Stimulated activated CD8-positive, alpha-beta memory T cell treated with anti-CD3 and anti-CD28 coated beads, Interleukin-7, amount 100 ng/mL, for 1 hour (primary cell): ENCODE data around the gene AKNA.

Source experiments
- DNase-seq, 2 donors: peaks; one replicate each; pipeline ENCODE4 v3.0.0-alpha.2; 2020; ENCODE audit warnings: low read depth in 2 of 2

AKNA gene

DNA sequence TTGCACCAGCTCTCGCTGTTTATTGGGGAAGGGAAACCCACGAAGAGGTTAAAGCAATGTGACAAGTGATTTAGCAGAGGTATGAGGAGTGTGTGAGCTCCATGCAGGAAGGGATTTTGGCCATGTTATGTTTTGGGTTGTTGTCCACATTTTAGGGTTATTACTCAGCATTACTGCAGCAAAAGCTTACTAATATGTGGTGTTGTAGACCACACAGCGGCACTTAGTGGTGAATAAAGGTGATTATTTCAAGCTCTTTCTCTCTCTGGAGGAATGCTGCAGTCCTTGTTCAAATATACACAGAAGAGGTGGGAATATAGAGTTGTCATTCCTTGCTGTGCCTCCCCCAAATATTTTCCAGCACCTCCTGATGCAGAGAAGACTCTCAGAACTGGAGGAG lies 29.7 kb upstream of the AKNA start:
- DNase-seq: no peak

DNA sequence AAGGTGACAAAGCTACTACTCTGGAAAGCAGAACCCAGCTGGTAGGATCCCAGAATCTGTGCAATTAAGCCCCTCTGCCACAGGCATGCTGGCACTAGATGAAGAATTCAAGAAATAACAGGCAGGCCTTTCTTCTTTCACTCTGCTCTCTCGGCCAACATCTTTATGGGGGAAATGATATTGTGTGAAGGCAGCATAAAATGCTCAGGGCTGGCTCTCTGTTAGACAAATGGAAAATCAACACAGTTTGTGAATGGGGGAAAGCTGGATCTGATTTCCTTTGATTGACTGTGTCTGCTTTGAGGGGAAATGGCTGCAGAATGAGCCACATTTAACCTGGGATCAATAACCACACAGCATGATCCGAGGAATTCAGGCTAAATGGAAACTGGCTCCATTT lies 29.1 kb upstream of the AKNA start:
- no peak for DNase-seq

DNA sequence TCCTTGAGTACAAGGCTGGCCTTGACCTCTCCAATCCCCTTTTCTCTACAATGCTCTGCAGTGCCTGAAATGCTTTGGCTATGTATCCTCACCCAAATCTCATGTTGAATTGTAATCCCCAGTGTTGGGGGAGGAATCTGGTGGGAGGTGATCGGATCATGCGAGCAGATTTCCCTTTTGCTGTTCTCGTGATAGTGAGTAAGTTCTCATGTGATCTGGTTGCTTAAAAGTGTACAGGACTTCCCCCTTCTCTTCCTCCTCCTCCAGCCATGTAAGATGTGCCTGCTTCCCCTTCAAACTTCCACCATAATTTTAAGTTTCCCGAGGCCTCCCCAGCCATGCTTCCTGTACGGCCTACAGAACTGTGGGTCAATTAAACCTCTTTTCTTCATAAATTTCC lies 28.5 kb upstream of the AKNA start:
- no peak for DNase-seq

DNA sequence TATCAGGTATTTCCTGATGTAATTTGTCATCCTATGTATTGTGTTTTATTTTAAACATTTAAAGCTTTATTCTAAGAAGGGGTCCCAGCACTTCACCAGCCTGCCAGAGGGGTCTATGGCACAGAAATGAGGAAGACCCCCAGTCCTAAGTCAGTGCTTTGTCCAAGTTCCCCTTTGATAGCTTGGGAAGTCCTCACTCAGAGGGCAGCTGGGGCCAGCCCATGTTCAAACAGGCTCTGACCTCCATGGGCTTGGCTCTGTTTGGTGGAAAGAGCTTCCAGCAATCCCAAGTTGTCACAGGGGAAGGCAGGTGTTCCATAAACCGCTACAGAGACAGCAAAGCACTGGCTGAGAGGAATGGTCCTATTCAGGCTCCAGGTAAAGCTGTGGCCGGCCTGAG lies 26.6 kb upstream of the AKNA start:
- no peak for DNase-seq

GRCh38 chr9:114413861-114414301 lies 26.1 kb upstream of the AKNA start:
- DNase-seq: no peak

DNA sequence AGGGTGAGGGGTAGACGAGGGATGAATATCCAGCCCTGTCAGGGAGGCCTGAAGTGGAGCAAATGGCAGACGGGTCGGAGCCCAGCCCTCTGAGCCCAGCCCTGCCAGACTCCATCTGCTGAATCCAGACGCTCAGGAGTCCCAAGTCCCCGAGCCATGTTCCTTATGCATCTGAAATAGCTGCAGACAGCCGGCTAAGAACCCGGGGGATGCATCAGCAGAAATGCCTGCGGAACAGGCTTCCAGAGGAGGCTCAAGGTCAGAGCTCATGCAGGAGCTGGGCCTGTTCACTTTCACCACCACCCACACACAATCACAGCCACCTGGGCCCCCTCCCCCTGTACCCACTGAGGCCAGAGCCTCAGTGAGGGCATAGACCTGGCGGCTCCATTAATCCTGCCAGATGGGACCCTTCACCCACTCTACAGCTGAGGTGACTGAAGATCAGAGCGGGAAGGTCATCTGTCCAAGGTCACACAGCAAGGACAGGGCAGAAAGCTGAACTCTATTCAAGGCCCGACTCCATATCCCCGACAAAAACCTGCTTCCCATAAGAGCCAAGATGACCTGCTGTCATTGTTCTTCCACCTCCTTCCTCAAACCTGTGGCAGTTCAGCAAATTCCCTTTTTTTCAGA lies 24.4 kb upstream of the AKNA start:
- no peak for DNase-seq

- no peak for DNase-seq
Measured at GRCh38 chr9:114411452-114411851, 23.7 kb upstream of the AKNA start.

DNA sequence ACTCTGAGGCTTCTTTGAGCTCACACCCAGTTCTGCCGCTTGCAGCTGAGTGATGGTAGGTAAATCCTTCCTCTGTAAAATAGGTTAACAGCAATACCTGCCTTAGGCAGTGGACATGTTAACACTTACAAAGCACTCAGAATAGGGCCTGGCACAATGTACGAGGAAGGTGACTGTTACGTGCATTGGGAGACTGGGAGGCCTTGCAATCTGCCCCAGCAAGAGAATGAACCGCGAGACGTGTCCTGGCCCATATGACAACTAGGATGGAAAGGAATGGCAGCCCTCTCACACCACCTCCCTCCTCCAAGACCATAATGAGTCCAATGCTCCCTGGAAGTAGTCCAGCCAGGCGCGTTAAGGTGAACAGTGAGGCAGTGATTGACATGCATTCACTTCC lies 23.1 kb upstream of the AKNA start:
- no peak for DNase-seq

GRCh38 chr9:114409842-114410241 lies 22.1 kb upstream of the AKNA start:
- DNase-seq: no peak

- no peak for DNase-seq
Measured at GRCh38 chr9:114409103-114409780, 21.5 kb upstream of the AKNA start.

DNA sequence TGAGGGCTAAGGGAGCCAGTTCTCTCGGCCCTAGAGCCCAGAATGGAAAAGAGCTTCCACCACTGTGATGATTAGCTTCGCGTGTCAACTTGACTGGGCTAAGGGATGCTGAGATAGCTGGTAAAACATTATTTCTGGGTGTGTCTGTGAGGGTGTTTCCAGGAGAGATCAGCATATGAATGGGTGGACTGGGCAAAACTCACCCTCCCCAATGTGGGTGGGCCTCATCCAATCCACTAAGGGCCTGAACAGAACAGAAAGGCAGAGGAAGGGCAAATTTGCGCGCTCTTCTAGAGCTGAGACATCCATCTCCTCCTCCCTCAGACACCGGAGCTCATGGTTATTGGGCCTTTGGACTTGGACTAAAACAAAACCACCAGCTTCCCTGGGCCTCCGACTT lies 20.9 kb upstream of the AKNA start:
- no peak for DNase-seq

DNA sequence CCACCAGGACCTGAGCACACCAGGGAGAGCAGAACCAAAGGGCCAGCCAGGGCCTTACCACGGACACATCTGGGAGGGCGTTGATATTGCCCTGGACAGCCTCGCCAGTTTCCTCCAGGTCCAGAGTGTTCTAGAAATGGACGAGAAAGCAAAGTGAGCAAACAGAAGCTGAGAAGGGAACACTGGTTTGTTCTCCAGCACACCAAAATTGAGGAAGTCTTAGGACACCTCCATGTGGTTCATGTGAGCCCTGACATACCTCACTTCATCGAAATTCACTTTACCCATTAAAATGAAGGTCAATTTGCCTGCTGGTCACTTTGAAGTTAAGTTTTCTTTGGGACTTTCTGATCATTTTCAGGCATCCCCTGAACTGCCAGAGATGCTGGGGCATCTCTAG lies 20.1 kb upstream of the AKNA start:
- DNase-seq: no peak

- no peak for DNase-seq
Measured at GRCh38 chr9:114406441-114406840, 18.7 kb upstream of the AKNA start.

DNA sequence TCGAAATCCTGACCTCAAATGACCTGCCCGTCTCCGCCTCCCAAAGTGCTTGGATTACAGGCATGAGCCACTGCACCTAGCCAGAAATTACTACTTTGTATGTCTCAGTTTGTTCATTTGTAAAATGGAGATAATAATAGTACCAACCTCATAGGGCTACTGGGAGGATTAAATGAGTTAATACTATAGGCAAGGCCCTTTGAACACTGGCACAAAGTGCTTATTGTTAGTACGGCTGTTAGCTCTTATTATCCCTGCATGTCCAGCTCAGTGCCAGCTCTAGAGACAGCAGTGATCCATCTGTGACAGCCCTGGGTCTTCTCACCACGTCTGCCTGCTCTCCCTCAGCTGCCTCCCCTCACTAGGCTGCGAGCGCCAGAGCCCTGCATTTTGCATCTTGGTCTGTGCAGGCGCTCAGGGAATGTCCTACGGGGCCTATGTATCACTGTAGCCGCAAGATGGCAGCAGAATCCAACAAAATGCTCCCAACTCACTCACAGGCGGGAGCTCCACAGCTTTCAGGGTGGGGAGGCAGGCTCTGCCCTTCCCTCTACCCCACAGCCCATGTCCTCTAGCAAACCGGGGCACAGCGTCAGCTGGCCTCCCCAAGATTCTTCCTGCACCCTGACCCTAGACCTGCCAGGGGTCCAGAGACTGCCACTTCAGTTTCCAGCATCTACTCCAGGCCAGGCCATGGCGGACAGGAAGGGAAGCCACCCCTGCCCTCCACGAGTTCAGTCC lies 17.7 kb upstream of the AKNA start:
- DNase-seq: peak; percentile 40 to 54

- DNase-seq: no peak
Measured at GRCh38 chr9:114404531-114404930, 16.7 kb upstream of the AKNA start.

DNA sequence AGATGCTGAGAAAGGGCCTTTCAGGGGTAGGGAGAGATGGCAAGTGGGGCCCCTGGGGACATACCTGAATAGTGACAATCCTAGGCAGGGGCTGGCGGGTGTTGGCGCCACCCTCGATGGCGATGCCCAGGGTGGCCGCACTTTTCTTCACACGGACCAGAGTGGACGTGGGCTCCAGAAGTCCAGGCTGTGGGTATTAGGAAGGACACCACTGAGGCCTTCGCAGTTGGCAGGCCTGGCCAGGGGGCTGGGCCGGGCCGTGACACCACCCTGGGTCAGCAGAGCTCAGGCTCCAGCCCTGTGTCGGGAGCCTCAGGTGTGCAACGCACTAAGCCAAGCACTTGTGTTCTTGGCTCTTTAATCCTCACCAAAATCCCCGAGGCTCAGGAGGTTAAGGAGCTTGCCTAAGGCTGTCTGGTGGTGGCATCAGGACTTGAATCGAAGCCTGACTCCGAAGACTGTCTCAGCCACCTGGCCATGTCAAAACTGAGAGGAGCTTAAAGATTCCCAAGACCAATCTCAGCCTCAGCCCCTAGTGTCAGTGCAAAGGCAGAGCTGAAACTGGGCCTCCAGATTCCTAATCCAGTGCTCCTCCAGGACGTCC lies 15.5 kb upstream of the AKNA start:
- DNase-seq: no peak

DNA sequence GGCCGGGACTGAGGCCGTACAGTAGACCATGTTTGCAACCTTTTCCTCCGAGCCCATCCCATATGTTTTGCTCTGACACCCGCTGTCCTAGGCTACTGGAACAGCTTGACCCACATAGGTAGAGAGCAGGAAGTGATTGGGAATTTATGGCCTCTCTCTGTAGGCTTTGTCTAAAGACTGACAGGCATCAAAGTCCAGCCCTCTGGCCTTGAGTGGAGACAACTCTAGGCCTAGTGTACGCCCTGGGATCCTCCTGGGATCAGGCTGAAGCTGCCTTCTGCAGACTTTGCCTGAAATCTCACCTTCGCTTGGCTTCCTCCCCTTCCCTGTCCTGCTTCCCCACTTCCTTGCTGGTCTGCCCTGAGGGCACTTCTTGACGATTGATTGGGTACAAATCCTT lies 13.6 kb upstream of the AKNA start:
- DNase-seq: no peak

- no peak for DNase-seq
Measured at GRCh38 chr9:114400772-114401171, 13.0 kb upstream of the AKNA start.

GRCh38 chr9:114400219-114400618 lies 12.4 kb upstream of the AKNA start:
- DNase-seq: no peak

GRCh38 chr9:114399381-114399780 lies 11.6 kb upstream of the AKNA start:
- no peak for DNase-seq

- DNase-seq: peak; percentile 86 to 95
Measured at GRCh38 chr9:114397848-114398605, 10.2 kb upstream of the AKNA start.
